HG03196 (cell line): ENCODE data around the gene MANBA.
"Not testable (repeated sequence)": the region's sequence is repeated elsewhere in the genome, so short reads cannot be mapped to it uniquely, and the experiment has no call there.

Source experiments
- ATAC-seq: cut with Tn5 transposase; IDR thresholded peaks from one replicate; pipeline ENCODE4 v1.9.1; 2021; ENCODE audit not compliant: unreplicated experiment

Gene MANBA

DNA sequence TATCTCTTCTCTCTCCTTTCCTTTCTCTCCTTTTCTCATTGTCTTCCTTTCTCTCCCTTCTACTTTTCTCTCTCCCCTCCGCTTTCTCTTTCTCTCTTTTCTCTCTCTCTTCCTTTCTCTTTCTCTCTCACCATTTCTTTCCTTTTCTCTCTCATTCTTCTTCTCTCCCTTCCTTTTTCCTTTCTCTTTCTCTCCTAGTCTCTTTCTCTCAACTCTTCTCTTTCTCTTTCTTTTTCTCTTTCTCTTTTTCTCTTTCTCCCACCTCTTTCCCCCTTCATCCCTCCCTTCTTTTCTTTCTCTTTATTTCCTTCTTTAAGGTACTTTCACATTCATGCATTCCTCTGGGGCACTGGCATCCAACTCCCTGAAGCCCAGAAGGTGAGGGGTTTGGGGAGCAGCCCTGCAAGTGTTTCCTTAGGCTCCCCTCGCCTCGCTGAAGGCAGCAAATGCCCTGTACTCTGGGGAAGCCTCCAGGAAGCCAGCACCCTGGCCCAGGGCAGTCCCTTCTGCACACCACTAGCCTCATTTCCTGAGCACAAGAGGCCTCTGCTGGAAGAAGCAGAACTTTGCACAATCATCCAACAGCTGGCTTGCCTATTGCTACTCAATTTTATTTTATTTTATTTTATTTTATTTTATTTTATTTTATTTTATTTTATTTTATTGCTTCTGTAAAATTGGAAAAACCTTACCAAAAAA is 135.4 kb downstream of the MANBA start:
- ATAC-seq = peak; percentile 92

DNA sequence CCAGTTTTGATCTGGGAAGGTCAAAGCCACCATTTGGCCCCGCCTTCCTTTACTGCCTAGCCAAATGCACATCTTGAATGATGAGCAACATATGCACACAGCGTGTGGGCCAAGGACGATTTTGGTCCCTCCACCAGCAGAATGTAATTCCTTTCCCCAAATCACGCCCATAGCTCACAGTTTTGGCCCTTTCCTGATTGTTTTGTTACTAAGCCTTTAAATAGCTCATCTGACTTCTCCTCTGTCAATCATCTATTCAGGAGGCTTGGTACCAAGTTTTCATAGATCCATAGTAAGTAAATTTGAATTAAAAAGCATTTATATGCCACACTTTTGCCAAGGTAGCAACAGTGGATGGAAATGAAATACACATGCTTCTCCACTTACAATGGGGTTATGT is 136.3 kb downstream of the MANBA start:
- no peak for ATAC-seq

DNA sequence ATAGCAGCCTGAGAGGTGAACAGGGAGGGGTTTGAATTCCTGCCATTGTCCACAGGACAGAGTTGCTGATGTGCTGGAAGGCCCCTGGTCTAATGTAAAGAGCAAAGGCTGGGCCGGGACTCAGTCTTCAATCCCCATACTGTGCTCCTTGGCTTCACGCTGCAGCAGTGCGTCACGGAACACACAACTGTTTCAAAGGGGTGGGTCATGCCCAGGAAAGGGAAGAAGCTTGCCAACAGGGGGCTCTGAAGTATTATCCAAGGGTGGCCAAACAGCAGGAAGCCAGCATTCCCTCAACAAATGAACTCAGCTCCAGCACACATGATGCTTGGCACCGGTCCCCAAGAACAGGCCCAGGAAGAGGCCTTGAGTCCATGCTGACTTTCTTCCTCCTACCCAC is 137.1 kb downstream of the MANBA start:
- no peak for ATAC-seq

DNA sequence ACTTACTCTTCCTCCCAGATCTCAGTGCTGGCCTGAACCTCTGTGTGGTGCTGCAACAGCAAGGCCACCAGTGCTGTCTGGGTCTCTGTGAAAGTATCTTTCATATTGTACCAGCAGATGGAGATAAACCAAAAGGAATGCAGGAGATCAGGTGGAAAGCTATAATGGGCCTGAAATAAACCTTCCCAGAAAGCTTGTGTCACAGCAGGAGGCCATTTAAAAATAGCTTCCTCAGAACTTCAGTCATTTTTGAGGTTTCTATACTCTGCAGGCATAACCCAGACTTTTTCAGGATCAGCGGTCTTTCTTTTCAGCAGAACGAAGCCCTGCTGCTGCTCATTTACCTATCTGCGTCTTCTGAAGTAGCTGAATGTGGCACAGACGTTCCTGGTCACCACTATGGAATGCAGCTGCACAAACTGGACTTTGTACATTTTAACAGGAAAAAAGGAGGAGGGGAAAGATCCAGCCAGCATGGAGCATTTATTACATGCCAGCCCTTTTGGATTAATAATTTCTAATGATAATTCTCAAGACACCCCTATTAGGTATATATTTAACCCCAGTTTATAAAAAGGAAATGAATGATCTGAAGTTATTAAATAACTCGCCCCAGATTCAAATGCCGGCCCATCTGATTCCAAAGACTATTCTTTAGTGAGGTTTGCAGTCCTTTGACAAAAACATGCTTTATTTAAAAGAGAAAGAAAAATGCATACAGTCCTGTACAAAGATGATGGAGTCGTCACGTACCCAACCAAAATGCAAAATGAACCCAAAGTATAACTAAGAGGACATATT is 139.9 kb downstream of the MANBA start:
- ATAC-seq = peak; percentile 52

DNA sequence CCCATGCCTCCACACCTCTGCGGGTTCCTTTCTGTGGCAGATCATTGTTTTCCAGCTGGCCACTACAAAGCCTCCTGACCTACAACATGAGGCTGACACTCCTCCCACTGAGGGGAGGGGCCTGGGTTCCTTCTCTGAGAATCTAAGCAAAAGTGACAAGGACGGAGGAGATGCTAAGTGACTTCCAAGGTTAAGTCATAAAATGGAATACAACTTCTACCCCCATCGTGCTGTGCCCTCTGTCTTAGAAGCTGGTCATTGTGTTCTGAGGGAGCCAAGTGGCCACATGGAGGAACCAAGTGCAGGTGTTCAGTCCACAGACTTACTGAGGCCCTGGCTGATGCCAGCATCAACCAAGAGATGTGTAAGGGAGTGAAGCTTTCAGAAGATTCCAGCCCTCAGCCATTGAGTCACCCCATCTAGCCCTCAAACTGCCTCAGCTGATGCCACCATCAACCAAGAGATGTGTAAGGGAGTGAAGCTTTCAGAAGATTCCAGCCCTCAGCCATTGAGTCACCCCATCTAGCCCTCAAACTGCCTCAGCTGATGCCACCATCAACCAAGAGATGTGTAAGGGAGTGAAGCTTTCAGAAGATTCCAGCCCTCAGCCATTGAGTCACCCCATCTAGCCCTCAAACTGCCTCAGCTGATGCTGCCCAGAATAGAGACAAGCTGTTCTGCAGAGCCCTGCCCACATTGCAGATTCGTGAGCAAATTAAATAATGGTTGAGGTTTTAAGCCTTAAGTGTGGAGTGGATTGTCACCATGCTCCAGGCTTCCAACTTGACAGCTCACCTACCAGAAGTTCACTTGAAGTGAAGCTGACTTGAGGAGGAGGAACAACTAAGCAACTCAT is 140.8 kb downstream of the MANBA start:
- peak; percentile 16 for ATAC-seq

DNA sequence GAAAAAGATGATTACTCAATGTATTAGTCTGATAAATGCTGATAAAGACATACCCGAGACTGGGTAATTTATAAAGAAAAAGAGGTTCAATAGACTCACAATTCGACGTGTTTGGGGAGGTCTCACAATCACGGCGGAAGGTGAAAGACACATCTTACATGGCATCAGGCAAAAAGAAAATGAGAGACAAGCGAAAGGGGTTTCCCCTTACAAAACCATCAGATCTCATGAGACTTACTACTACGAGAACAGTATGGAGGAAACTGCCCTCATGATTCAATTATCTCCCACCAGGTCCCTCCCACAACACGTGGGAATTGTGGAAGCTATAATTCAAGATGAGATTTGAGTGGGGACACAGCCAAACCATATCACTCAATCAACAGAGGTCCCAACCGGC is 141.7 kb downstream of the MANBA start:
- not testable (repeated sequence) for ATAC-seq

DNA sequence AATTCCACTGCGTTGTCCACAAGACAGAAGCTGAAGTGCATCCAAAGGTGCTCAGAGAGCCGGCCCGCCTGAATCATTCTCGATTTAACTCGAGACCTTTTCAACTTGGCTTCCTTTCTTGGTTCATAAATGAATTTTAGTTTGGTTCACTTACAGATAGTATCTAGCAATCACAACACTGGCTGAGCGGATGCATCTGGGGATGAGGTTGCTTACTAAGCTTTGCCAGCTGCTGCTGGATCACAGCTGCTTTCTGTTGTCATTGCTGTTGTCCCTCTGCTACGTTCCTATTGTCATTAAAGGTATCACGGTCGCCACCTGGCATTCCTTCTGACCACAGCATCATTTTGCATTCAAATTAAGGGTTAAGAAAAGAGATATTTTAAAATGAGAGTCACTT is 144.1 kb downstream of the MANBA start:
- ATAC-seq = no peak

DNA sequence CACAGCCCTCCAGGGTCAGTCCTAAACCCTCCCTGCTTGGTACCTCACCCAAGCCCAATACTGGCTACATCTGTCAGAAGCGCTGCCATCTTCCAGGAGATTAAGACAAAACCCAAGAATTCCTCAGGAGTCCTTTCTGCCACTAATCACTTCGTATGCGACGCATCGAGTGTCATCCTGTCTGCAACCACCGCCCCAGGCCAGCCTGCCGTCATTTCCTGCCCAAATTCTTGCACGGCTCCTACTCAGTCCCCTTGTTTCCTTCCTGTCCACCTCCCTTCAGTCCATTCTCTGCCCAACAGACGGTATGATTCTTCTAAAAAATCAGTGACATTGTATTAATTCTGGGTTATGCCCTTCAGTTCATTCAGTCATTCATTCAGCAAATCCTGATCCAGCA is 146.0 kb downstream of the MANBA start:
- ATAC-seq = no peak

DNA sequence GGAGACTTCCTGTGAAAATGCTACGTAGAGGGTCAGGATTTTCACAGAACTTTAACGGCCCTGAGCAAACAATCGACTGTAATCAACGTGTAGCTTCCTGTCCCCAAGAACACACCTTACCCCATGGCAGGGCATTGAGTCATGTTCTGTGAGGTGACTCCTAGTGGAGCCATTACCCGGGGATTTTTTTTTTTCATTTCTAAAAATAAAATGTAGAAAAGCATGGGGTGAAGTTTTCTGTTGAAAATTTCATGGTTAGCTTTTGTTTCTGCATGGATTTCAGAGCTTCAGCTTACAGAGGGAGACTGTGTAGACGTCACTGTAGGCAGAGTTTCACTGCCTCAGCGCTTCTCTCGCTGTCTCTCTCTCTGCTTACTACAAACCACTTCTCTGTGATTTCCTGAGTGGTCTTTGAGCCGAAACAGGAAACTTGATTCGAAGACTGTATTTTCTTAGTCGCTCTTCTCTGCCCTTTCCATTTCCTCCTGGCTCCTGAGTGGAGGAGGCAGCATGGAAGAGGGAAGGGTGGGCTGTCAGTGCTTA is 147.9 kb downstream of the MANBA start:
- ATAC-seq = peak; percentile 39

DNA sequence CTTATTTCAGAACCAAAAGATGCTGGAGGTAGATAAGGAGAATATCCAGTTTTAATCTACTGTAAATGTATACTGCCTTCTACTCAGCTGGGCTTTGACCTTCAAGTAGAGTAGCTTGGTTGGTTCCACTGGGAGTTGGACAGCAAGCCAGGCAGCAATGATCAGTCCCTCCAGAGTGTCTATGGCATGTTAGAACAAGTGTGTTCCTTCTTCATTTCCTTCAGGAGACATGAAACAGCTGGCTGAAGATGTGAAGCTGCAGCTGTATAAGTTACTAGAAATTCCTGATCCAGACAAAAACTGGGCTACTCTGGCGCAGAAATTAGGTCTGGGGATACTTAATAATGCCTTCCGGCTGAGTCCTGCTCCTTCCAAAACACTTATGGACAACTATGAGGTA is 148.6 kb downstream of the MANBA start:
- no peak for ATAC-seq

DNA sequence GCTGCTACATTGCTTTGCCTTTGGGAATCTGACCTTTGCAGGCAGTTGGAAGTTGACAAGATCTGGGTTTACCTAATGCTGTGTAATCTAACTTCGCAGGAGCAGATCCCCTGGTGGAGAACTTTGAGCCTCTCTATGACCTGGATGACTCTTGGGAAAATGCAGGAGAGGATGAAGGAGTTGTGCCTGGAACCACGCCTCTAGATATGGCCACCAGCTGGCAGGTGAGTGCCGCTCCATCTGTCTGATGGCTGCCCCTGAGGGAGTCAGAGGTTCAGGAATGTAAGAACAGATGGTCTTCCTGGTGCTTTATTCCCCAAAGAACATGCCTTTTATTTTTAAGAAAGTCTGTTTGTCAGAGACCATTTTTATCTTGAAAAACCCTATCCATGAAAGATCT is 150.3 kb downstream of the MANBA start:
- ATAC-seq = no peak

DNA sequence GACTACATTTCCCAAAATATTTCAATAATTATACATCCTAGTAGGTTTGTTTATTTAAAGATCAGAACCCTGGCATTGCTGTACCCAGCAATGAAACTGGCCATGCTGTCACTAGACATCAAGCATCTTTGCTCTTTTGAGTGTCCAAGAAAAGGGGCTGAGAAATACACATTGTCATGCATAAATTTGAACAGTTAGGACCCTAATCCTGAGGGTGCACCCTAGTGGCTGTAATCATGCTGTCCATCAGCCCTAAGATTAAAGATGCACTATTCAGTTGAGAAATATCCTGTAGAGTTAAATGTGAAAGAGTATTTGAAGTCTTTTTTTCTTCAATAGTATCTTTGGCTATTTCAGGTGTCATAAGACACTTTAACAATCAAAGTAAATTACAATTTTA is 150.8 kb downstream of the MANBA start:
- no peak for ATAC-seq

DNA sequence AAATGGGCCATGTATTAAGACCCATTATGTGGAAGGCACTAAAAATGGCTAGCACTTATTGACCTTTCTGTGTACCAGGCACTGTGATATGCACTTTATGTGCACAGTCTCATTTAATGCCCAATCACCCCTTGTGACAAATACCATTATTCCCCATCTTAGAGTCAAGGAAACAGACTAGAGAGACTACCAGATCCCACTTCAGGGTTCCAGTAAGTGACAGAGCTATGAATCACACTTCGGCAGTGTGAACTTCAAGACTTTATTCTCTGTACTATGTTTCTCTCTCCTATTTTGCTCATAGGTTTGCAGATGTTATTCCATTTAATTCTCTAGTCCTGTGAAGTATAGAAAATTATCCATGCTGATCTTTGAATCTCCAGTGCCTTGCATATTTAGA is 152.6 kb downstream of the MANBA start:
- no peak for ATAC-seq

DNA sequence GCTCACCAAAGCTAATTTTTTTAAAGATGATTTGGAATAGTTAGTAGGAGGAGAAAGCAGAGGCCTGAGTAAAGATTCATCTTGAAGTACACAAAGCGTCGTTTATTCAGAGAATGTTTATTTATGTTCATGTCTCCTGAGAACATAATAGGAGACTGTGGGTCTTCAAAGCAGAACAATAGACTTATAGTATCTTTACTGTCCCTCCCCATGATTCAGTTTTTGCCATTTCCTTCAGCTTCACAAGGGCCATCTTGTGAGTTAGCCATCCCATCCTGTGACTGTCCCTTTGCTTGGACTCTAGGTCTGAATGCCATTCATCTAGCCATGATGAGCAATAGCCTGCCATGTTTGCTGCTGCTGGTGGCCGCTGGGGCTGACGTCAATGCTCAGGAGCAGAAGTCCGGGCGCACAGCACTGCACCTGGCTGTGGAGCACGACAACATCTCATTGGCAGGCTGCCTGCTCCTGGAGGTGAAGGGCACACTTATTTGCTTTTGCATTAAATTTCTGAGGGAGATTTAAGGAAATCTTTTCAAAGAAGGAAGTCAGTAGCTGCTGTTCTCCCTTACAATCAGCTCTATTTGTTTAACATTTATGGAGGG is 153.8 kb downstream of the MANBA start:
- no peak for ATAC-seq

DNA sequence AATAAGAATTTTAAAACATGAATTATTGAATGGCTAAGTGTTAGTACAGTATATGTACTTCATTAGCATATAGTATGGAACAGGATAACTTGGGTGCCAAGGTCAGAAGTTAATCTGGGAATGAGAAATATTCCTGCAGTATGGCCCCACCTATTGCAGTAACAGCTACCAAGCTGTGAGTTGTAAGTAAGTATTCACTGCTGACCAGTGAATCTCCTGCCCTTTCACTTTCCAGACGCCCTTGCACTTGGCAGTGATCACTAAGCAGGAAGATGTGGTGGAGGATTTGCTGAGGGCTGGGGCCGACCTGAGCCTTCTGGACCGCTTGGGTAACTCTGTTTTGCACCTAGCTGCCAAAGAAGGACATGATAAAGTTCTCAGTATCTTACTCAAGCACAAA is 154.5 kb downstream of the MANBA start:
- no peak for ATAC-seq

DNA sequence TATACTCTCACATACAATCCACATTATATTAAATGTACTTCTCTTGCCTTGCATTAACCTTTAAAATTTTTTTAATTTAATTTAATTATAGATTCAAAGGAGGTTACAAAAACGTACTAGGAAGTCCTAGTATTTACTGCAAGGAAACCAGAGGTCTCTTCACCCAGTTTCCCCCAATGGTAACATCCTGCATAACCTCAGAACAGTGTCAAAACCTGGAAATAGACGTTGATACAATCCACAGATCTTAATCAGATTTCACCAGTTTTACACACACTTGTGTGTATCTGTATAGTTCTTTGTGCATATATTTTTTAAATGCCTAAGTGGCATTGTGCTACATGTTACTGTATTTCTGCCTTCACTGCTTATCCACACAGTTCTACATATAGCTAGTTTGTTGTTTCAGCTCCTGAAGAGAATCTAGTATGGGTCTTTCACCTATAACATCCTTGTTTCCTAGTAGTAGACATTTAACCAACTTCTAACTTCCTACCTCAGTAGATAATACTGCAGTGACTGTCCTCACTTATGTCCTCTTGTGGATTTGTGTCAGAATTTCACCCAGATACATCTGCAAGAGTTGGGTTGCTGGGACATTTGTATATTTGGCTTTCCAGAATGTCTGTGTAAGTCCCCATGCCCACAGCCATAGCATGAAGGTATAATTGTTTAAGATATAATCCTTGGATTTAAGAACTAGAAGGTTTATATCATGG is 156.4 kb downstream of the MANBA start:
- ATAC-seq = no peak

DNA sequence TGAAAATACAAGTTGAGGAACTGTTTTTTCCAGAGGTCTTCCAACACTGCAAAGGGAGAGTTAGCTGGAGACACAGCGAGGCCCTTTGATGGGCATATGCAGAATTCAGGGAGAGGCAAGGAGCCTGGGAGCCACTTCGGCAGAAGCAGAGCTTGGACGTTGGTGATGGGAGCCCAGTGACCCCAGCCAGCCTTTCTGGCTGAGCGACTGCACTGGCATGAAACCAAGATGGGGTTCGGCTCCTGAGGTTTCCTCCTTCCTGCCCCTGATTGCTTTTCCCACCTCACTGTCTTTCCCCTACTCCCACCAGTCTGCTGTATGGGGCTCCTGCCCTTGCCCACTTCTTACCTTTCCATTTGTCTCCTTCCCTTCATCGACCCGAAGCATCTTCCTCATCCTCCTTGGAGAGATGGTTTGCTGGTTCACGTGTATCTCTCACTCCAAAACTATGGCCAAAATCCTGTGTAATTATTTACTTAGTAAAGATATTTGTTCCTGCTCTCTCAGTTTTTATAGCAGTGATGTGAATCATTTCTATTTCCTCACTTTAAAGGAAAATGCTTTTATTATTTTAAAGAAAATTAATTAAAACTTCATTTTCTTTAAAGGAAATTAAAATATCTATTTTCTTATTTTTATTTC is 159.1 kb downstream of the MANBA start:
- no peak for ATAC-seq

DNA sequence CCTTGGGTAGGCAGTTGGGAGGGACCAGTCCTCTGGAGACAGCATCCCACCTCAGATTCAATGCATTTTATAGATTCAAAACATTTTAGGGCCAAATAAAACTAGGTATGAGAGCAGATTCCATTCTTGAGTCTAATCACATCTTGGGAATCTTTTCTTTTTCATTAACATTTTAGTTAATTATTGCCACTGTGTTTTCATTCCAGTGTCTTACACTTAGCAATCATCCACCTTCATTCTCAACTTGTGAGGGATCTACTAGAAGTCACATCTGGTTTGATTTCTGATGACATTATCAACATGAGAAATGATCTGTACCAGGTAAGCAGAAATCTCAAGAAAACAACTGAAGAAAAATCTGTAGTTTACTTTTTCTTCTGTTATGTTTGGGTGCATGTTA is 160.1 kb downstream of the MANBA start:
- ATAC-seq = no peak

DNA sequence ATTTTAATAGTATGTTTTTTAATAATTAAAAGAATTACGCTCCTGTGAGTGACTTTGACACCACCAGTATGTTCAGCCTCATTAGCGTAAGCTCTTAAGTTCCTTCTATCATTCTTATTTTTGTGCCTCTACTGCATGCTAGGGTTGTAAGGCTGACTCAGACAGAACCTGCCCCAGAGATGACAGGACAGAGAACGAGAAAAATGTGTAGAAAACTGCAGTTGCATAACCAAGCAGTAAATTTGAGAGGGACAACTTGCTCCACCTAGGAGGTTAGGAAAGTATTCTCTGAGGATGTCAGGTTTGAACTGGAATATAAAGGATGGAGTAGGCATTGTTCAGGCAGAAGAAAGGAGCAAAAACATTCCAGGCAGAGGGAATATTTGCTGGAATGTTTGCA is 160.9 kb downstream of the MANBA start:
- no peak for ATAC-seq

DNA sequence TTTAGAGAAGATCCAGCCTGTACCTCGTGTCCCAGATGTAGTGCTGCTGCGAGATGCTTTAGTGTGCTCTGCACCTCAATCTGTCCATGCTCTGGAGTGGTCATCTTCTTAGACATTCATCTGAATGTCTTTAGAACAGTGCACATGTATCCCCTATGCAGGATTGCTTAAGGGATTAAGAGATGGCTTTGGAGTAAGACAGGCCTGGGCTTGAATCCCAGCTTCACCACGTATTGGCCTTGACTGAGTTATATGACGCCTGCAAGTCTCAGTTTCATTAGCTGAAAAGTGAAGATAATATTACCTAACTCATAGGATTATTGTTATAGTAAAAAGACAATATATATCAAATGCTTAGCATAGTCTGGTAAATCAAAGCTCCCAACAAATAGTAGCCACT is 161.3 kb downstream of the MANBA start:
- ATAC-seq = no peak
